Epithelial cell of esophagus (primary cell): Measurements from ENCODE around the gene PHACTR1.

ENCODE experiments used
- DNase-seq: peaks from one replicate; pipeline ENCODE4 v3.0.0; 2010; ENCODE audit warnings: low read depth
- H3K4me3 ChIP-seq: 2 replicates; pipeline ENCODE4 v1.5.1; 2011; ENCODE audit warnings: mild to moderate bottlenecking, low read length, control low read depth
- TF ChIP-seq, protein P1 (sequence below): IDR thresholded peaks from 2 replicates; pipeline ENCODE4 v1.5.1; 2011; ENCODE audit warnings: low read depth, mild to moderate bottlenecking, low read length, control low read depth, inconsistent platforms; ENCODE audit not compliant: insufficient read depth; ENCODE audit errors: missing control alignments

PHACTR1 gene

DNA sequence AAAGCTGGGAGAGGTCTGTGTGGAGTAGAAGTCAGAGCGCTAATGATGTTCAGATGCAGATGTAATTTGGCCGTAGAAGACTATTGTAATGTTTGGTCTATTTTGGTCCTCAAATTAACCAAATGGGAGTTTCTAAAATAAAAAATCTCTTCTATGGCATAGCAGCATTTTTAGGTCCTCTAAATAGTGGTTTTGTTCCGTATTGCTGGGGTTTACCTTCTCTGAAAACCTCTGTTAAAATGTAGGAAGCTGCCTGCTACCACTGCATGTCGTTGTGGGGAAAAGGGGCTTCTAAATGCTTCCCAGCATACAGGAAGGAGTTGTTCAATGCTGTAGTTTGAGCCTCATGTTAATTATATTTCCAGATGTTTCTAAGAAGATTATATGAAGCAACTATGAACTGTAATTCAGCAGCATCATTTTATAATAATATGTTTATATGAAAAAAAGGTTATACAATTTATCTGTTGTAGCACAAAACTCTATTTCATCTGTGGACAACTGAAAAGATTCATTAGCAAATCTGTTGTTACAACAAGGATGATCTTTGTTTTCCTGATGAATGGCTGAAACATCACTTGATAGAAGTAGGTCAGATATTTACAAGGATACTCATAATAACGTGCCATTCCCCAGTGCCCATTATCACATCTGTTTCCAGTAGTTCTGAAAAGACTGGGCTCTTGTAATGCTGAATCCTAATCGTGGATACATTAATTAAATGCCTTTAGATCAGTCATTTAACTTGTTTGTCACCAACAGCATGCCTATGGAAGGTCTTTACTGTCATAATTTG, 355.2 kb downstream of the PHACTR1 start:
- DNase-seq, result no peak
- TF ChIP-seq, protein P1, sequence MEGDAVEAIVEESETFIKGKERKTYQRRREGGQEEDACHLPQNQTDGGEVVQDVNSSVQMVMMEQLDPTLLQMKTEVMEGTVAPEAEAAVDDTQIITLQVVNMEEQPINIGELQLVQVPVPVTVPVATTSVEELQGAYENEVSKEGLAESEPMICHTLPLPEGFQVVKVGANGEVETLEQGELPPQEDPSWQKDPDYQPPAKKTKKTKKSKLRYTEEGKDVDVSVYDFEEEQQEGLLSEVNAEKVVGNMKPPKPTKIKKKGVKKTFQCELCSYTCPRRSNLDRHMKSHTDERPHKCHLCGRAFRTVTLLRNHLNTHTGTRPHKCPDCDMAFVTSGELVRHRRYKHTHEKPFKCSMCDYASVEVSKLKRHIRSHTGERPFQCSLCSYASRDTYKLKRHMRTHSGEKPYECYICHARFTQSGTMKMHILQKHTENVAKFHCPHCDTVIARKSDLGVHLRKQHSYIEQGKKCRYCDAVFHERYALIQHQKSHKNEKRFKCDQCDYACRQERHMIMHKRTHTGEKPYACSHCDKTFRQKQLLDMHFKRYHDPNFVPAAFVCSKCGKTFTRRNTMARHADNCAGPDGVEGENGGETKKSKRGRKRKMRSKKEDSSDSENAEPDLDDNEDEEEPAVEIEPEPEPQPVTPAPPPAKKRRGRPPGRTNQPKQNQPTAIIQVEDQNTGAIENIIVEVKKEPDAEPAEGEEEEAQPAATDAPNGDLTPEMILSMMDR, result no peak
- H3K4me3 ChIP-seq, result no peak overlapping the region

DNA sequence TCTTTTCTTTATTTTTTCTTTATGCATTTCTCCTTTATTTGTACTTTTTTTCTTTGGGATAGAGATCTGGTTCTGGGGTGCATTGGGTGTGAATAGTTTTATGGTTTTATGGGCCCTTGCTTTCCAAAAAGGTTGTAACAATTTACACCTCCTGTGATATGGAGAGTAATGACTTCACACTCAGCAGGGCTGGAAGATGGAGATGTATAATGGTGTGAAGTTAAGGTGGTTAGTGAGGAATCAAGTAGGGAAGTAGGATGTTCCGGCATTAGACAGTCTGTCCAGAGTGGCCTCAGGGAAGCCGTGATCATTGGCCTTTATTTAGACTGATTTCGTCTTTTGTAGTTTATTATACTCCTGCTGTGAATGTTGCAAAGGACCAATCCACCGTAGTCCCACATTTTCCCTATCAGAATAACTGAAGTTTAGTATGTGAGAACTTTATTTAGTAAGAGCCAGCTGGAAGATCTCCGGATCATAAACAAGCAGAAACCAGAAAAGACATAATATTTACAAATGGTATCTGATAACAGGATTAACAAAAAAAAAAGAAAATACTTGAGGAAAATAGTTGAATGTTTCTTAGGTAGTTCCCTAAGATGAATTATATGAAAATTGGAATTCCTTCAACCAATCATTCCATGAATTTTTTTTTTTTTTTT, 356.2 kb downstream of the PHACTR1 start:
- DNase-seq, result no peak
- TF ChIP-seq, protein P1, result no peak
- no peak overlapping the region for H3K4me3 ChIP-seq

DNA sequence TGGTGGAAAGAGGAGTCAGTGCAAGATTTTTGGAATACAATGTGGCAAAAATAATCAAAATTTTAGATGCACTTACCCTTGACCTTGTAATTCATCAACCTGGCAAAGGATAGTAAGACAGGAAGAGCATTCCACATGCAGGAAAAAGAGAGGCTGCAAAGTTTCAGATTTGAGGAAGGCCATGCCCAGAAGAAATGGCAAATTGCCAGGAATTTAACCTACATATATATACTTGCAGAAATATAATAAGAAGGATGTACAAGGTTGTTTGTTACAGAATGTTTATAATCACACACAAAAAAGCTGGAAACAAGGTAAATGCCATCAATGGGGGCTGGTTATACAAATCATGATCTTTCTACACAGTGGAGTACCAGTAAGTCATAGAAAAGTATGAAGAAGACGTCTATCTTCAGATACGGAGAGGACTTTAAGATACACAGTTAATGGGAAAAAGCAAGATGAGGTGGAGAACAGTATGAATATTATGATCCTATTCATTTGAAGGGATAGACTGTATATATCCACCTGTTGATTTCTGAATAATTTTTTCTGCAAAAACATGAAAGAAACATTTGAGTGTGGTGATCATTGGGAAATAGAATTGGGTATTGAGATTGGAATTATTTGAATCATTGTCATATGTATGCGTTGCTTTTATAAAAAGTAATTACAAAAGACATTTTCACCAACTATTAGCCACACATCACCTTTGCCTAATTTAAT, 358.0 kb downstream of the PHACTR1 start:
- TF ChIP-seq, protein P1, result no peak
- DNase-seq, result no peak
- H3K4me3 ChIP-seq, result no peak overlapping the region

DNA sequence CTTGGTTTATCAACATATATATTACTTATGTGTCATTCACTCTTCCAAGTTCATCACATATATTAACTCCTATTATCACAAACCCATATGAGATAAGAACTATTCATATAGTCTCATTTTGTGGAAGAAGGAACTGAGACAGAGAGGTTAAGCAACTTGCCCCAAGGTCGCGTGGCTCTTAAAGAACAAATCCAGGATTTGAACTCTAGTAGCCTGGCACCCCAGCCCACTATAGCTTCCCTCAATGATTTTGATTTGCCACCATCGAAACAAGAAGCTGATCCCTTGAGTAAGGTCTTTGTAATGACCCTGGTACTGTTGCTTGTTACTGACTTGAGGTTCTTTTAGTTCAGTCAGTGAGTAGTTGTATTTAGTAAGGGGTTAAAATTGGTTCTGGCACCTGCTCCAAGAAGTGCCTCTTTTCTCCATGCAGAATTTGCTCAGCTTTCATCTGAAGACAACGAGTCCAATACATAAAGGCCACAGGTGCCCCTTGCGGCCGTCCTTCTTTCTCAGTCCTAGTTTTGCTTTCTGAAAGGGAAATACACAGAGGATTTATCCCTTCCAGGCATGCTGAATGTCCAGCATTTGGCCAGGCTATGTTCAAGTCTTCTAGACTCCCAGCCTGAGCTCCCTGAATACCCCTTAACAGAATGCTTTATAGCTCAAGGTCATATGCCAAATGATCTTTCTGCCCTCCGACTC, 358.7 kb downstream of the PHACTR1 start:
- TF ChIP-seq, protein P1, result no peak
- H3K4me3 ChIP-seq, result no peak overlapping the region
- DNase-seq, result no peak

DNA sequence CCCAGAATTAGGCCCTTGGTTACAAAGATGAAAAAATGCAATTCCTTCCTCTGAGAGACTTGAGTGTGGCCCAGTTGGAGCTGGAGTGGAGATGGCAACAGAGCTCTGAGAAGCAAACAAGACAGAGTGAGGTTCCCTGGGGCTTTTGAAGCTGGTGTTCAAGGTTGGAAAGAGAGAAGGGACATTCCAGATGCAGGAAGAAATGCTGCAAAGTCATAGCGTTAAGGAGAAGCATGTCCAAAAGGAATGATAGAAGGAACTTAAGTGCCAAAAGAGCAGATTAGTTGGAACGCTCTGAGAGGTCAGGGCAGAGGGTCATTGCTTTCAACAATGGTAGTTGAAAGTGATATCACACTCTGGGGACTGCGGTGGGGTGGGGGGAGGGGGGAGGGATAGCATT, 360.0 kb downstream of the PHACTR1 start:
- no peak overlapping the region for H3K4me3 ChIP-seq
- no peak for DNase-seq
- TF ChIP-seq, protein P1, result no peak

DNA sequence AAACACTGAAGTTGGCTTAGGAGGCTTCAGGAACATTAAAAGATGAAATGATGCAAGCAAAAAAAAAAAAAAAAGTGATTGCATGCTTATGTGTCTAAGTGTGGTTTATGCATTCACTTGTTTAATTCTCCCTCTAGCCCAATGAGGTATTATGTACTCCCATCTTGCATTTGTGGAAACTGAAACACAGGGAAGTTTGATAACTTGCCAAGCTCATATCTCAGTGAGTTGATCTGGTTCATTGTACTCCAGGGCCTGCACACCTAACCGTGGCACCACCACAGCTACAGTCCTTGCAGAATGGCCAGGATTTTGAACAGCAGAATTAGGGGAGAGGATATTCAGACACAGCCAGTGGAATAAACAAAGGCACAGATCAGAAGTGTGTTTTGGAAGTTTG, 360.6 kb downstream of the PHACTR1 start:
- TF ChIP-seq, protein P1, result no peak
- no peak overlapping the region for H3K4me3 ChIP-seq
- no peak for DNase-seq
